Left ventricle myocardium inferior (tissue), 1 donor: ENCODE measurements around the gene KIAA1958. TPM values are rescaled to one million over a fixed set of nuclear protein-coding genes. Genes with fewer than 3 reads are reported as not detected.
"Not testable (repeated sequence)": the region's sequence is repeated elsewhere in the genome, so short reads cannot be mapped to it uniquely, and the experiment has no call there.

Experiments used
- DNase-seq: peaks from one replicate; pipeline ENCODE4 v3.0.0-alpha.2; 2020
- H3K27ac ChIP-seq: fragments of 200-600 bp; replicated peaks from 2 replicates; pipeline ENCODE4 v1.8.0; 2021
- H3K27me3 ChIP-seq: fragments of 200-600 bp; 2 replicates; pipeline ENCODE4 v1.8.0; 2021; ENCODE audit warnings: low read depth
- H3K36me3 ChIP-seq: fragments of 200-600 bp; 2 replicates; pipeline ENCODE4 v1.8.0; 2021
- H3K4me1 ChIP-seq: fragments of 200-600 bp; 2 replicates; pipeline ENCODE4 v1.8.0; 2021
- H3K4me3 ChIP-seq: fragments of 200-600 bp; 2 replicates; pipeline ENCODE4 v1.8.0; 2021; ENCODE audit warnings: mild to moderate bottlenecking, moderate library complexity
- H3K9me3 ChIP-seq: fragments of 200-600 bp; replicated peaks from 2 replicates; pipeline ENCODE4 v1.8.0; 2021
- intact Hi-C: fragments of 100-400 bp; cut with micrococcal nuclease; formaldehyde crosslinking; loops from one replicate; pipeline ENCODE4 v1.11.0; 2022
- total RNA-seq: library from RNA; stranded (reverse); fragmentation: NEBNext Ultra II Directional; extraction: Animal tissue kit (Norgen Biotek cat#: 25700); gene quantifications from one replicate; pipeline ENCODE4 v1.2.1, GENCODE V29; 2021
- TF ChIP-seq, protein P1 (sequence below): fragments of 200-600 bp; IDR thresholded peaks from 2 replicates; pipeline ENCODE4 v1.8.0; 2021; ENCODE audit warnings: antibody characterized with exemption, mild to moderate bottlenecking, borderline replicate concordance
- donor health status: DM: no; HTN: yes; CAD: no; lungs with severe emphysema.

Gene KIAA1958
- total RNA-seq, 1 donor from 2014 or later: 5.6 TPM

DNA sequence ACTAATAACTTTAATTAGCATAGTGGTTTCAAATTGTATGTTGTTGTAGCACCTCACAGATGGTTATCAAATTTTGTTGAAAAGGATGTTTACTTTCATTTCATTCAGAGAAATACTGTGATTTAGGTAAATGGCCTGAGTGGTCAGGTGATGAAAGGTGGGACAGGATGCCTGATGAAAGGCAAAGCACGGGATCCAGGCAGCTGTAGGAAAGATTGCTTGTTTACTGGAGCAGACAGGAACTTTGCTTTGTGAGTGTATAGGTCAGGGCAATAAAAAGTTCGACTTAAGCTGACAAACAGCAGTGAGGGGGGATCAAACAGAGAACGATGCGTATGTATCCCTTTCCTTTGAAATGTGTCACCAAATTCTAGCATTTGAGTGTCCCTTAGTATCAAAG is 19.0 kb downstream of the KIAA1958 start:
- intact Hi-C loops: no loop called here

DNA sequence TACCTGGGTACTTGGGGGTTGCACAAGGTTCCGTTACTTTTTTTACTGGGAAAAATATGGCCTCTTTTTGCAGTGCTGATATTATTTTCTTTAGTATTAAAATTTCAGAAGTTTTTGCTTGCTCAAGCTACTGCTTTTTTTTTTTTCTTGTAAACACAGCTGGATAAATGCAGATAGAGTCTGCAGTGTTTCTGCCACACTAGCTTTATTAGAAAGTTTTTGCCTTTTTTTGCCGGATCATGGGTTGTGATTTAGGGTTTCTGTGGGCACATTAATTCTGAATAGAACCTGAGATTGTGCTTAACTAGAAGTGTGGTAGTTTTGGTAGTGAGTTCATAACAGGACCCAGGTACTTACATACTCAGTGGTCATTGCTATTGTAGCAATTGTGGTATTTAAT is 19.9 kb downstream of the KIAA1958 start:
- no peak overlapping the region for H3K27ac ChIP-seq
- TF ChIP-seq, protein P1, sequence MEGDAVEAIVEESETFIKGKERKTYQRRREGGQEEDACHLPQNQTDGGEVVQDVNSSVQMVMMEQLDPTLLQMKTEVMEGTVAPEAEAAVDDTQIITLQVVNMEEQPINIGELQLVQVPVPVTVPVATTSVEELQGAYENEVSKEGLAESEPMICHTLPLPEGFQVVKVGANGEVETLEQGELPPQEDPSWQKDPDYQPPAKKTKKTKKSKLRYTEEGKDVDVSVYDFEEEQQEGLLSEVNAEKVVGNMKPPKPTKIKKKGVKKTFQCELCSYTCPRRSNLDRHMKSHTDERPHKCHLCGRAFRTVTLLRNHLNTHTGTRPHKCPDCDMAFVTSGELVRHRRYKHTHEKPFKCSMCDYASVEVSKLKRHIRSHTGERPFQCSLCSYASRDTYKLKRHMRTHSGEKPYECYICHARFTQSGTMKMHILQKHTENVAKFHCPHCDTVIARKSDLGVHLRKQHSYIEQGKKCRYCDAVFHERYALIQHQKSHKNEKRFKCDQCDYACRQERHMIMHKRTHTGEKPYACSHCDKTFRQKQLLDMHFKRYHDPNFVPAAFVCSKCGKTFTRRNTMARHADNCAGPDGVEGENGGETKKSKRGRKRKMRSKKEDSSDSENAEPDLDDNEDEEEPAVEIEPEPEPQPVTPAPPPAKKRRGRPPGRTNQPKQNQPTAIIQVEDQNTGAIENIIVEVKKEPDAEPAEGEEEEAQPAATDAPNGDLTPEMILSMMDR: no peak
- peaks cover 8% of the 10 kb centered on the region for H3K4me1 ChIP-seq
- H3K36me3 ChIP-seq: no peaks in the 10 kb centered on the region
- intact Hi-C loops: no loop called here
- no peak overlapping the region for H3K4me3 ChIP-seq
- no peaks in the 10 kb centered on the region for H3K27me3 ChIP-seq
- no peaks in the 10 kb centered on the region for H3K9me3 ChIP-seq
- DNase-seq: no peak

More for the DNA sequence above, 19.0 kb downstream of the KIAA1958 start:
- Histone ChIP-seq H3K27me3 (no peaks in the 10 kb centered on the region), H3K4me1 (peaks cover 4% of the 10 kb centered on the region), H3K4me3 (no peak overlapping the region), H3K27ac (no peak overlapping the region), H3K36me3 (no peaks in the 10 kb centered on the region), H3K9me3 (no peaks in the 10 kb centered on the region)
- TF ChIP-seq, protein P1: no peak
- DNase-seq: no peak

DNA sequence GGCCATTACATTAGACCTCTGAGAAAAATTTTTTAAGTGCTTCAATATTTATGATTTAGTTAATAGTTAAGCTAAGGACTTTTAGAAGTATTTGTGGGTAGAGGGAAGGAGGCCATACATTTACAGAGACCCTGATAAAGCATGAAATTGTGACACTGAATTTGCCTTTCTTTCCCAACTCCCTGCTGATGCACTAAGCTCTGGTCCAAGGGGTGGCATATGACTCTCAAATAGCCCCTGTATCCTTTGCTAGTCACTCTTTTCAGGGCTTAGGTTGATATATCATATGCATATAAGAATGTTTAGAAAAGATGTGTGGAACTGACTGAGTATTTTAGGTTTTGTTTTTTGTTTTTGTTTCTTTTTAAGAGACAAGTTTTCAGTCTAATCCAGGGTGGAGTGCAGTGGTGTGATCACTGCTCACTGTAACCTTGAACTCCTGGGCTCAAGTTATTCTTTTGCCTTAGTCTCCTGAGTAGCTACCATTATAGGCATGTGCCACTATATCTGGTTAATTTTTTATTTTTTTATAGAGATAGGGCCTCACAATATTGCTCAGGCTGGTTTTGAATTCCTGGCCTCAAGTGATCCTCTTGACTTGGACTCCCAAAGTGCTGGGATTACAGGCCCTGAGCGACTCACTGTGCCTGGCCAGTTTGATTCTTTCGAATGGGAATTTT is 20.5 kb downstream of the KIAA1958 start:
- Histone ChIP-seq H3K4me1 (peaks cover 8% of the 10 kb centered on the region), H3K9me3 (no peaks in the 10 kb centered on the region), H3K27ac (no peak overlapping the region), H3K4me3 (no peak overlapping the region), H3K36me3 (no peaks in the 10 kb centered on the region), H3K27me3 (no peaks in the 10 kb centered on the region)
- intact Hi-C loops: no loop called here
- no peak for DNase-seq
- TF ChIP-seq, protein P1: no peak

DNA sequence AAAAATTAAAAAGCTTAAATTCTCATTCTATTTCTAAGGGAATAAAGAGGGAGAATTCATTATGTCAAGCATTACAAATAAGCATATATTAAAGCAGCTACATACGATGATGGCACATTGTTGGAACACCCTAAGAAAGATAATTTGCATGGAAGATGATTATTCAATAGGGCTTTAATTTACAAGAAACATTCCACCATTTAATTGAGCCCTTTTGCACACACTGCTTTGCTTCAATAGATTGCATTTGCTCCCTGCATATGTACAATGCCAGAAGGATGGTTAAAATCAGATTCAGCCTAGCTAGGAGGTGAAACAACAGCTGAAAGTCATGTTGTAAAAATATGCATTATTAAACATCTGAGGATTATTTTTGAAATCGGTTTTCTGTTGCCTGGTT is 21.8 kb downstream of the KIAA1958 start:
- DNase-seq: no peak
- Histone ChIP-seq H3K4me3 (no peak overlapping the region), H3K4me1 (peaks cover 4% of the 10 kb centered on the region), H3K9me3 (no peaks in the 10 kb centered on the region), H3K27ac (no peak overlapping the region), H3K36me3 (no peaks in the 10 kb centered on the region), H3K27me3 (no peaks in the 10 kb centered on the region)
- intact Hi-C loops: no loop called here
- TF ChIP-seq, protein P1: no peak

DNA sequence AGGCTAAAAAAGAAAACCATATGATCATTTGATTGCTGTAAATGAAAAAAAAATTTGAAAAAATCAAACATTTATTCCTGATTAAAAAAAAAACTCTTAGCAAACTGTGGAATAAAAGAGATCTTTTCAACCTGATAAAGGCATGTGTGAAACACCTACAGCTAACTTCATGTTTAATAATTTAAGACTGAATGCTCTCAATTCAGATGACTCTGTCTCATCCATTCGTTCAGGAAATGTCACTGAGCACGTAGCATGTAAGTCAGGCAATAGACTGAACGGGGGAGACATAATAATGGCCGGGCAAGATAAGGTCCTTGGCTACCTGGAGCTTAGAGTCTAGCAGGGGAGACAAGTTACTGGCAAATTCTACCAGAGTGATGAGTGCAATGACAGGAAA is 25.8 kb downstream of the KIAA1958 start:
- H3K4me3 ChIP-seq, DNase-seq, H3K9me3 ChIP-seq, H3K4me1 ChIP-seq, H3K27ac ChIP-seq, H3K36me3 ChIP-seq, H3K27me3 ChIP-seq, intact Hi-C loops: not testable (repeated sequence)

DNA sequence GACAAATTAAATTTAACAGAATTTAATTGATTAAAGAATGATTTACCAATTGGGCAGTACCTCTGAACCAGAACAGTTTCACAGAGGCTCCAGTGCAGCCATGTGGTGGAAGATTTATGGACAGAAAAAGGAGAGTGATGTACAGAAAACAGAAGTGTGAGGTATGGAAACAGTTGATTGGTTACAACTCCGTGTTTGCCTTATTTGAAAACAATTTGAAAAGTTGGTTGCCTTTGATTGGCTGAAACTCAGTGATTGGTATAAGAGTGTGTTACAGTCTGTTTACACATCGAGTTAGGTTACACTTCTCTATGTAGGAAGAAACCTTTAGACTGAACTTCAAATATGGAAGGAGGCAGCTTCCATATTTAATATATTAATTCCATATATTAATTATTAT is 30.1 kb downstream of the KIAA1958 start:
- H3K9me3 ChIP-seq: no peaks in the 10 kb centered on the region
- H3K27me3 ChIP-seq: no peaks in the 10 kb centered on the region
- intact Hi-C loops: no loop called here
- TF ChIP-seq, protein P1: no peak
- H3K27ac ChIP-seq: no peak overlapping the region
- DNase-seq: no peak
- no peaks in the 10 kb centered on the region for H3K36me3 ChIP-seq
- H3K4me3 ChIP-seq: no peak overlapping the region
- no peaks in the 10 kb centered on the region for H3K4me1 ChIP-seq
